ENCODE measurements around the gene TECPR2. TPM values are rescaled to one million over a fixed set of nuclear protein-coding genes. Genes with fewer than 3 reads are reported as not detected.

Gene TECPR2
- total RNA-seq, result 12.0 TPM

GRCh38 chr14:102362545-102363181 is at the start of gene TECPR2, which contains the start of gene CINP:
TSS of gene TECPR2 (plus strand) at chr14:102362941. CDS start at chr14:102376722, 13,781 bp downstream.
TSS of gene CINP (minus strand) at chr14:102362890. CDS start at chr14:102362851, 39 bp downstream.
- H3K9me3 ChIP-seq (ENCODE audit: control insufficient read depth in 3 of 3, low read length in 3 of 3), result no peaks in the 10 kb centered on the region
- H3K36me3 ChIP-seq (ENCODE audit: control insufficient read depth in 3 of 3, insufficient read depth in 3 of 3, low read length in 3 of 3), result peaks cover 14 to 22% (median 19%) of the 10 kb centered on the region in 3 donors
- H3K9ac ChIP-seq (ENCODE audit: low read depth in 1 of 3, low read length in 3 of 3), result peak within 1 kb of the TSS; percentile 94 to 97 (median 96)
- H3K27ac ChIP-seq (ENCODE audit: low read depth, low read length), result peak within 1 kb of the TSS; percentile 90
- H3K4me3 ChIP-seq (ENCODE audit: low read length in 3 of 3), result peak within 1 kb of the TSS; percentile 93 to 99 (median 94)
- H3K27me3 ChIP-seq (ENCODE audit: control insufficient read depth in 3 of 3, insufficient read depth in 3 of 3, low read length in 3 of 3), result no peaks in the 10 kb centered on the region
- peaks cover 18 to 32% (median 19%) of the 10 kb centered on the region in 3 donors for H3K4me1 ChIP-seq (ENCODE audit: control insufficient read depth in 3 of 3, insufficient read depth in 3 of 3, low read length in 3 of 3)

- Histone ChIP-seq H3K4me3 (ENCODE audit: low read length in 3 of 3) (peak overlapping the region; percentile 78 to 80 (median 79)), H3K36me3 (ENCODE audit: control insufficient read depth in 3 of 3, insufficient read depth in 3 of 3, low read length in 3 of 3) (no peaks in the 10 kb centered on the region), H3K4me1 (ENCODE audit: control insufficient read depth in 3 of 3, insufficient read depth in 3 of 3, low read length in 3 of 3) (peaks cover 36 to 48% (median 42%) of the 10 kb centered on the region in 3 donors), H3K27me3 (ENCODE audit: control insufficient read depth in 3 of 3, insufficient read depth in 3 of 3, low read length in 3 of 3) (no peaks in the 10 kb centered on the region), H3K9ac (ENCODE audit: low read depth in 1 of 3, low read length in 3 of 3) (peak overlapping the region; percentile 52 to 78 (median 66)), H3K27ac (ENCODE audit: low read depth, low read length) (peak overlapping the region; percentile 41), H3K9me3 (ENCODE audit: control insufficient read depth in 3 of 3, low read length in 3 of 3) (no peaks in the 10 kb centered on the region)
These were observed 48.3 kb upstream of the TECPR2 start for GRCh38 chr14:102314242-102315011.

GRCh38 chr14:102315121-102315520 is 47.6 kb upstream of the TECPR2 start:
- H3K4me1 ChIP-seq (ENCODE audit: control insufficient read depth in 3 of 3, insufficient read depth in 3 of 3, low read length in 3 of 3), result peaks cover 36 to 50% (median 43%) of the 10 kb centered on the region in 3 donors
- H3K27me3 ChIP-seq (ENCODE audit: control insufficient read depth in 3 of 3, insufficient read depth in 3 of 3, low read length in 3 of 3), result no peaks in the 10 kb centered on the region
- H3K9ac ChIP-seq (ENCODE audit: low read depth in 1 of 3, low read length in 3 of 3), result no peak overlapping the region
- H3K27ac ChIP-seq (ENCODE audit: low read depth, low read length), result no peak overlapping the region
- no peaks in the 10 kb centered on the region for H3K9me3 ChIP-seq (ENCODE audit: control insufficient read depth in 3 of 3, low read length in 3 of 3)
- no peak overlapping the region for H3K4me3 ChIP-seq (ENCODE audit: low read length in 3 of 3)
- H3K36me3 ChIP-seq (ENCODE audit: control insufficient read depth in 3 of 3, insufficient read depth in 3 of 3, low read length in 3 of 3), result no peaks in the 10 kb centered on the region

- peaks cover 45 to 63% (median 53%) of the 10 kb centered on the region in 3 donors for H3K4me1 ChIP-seq (ENCODE audit: control insufficient read depth in 3 of 3, insufficient read depth in 3 of 3, low read length in 3 of 3)
These were observed 46.4 kb upstream of the TECPR2 start for GRCh38 chr14:102316338-102316742.

GRCh38 chr14:102316743-102317563 is 45.8 kb upstream of the TECPR2 start:
- Histone ChIP-seq H3K9me3 (ENCODE audit: control insufficient read depth in 3 of 3, low read length in 3 of 3) (no peaks in the 10 kb centered on the region), H3K27me3 (ENCODE audit: control insufficient read depth in 3 of 3, insufficient read depth in 3 of 3, low read length in 3 of 3) (no peaks in the 10 kb centered on the region), H3K4me1 (ENCODE audit: control insufficient read depth in 3 of 3, insufficient read depth in 3 of 3, low read length in 3 of 3) (peaks cover 45 to 63% (median 53%) of the 10 kb centered on the region in 3 donors), H3K36me3 (ENCODE audit: control insufficient read depth in 3 of 3, insufficient read depth in 3 of 3, low read length in 3 of 3) (peaks cover 0 to 3% (median 3%) of the 10 kb centered on the region in 3 donors), H3K27ac (ENCODE audit: low read depth, low read length) (peak overlapping the region; percentile 97), H3K4me3 (ENCODE audit: low read length in 3 of 3) (peak overlapping the region; percentile 69 to 79 (median 79)), H3K9ac (ENCODE audit: low read depth in 1 of 3, low read length in 3 of 3) (peak overlapping the region; percentile 73 to 98 (median 75))

More at GRCh38 chr14:102316338-102316742, 46.4 kb upstream of the TECPR2 start:
- H3K36me3 ChIP-seq (ENCODE audit: control insufficient read depth in 3 of 3, insufficient read depth in 3 of 3, low read length in 3 of 3), result no peaks in the 10 kb centered on the region
- H3K4me3 ChIP-seq (ENCODE audit: low read length in 3 of 3), result peak overlapping the region; percentile 49 to 70 (median 69)
- H3K27ac ChIP-seq (ENCODE audit: low read depth, low read length), result peak overlapping the region; percentile 97
- no peaks in the 10 kb centered on the region for H3K27me3 ChIP-seq (ENCODE audit: control insufficient read depth in 3 of 3, insufficient read depth in 3 of 3, low read length in 3 of 3)
- no peaks in the 10 kb centered on the region for H3K9me3 ChIP-seq (ENCODE audit: control insufficient read depth in 3 of 3, low read length in 3 of 3)
- H3K9ac ChIP-seq (ENCODE audit: low read depth in 1 of 3, low read length in 3 of 3), result peak overlapping the region; percentile 37 to 71 (median 60)

- Histone ChIP-seq H3K9ac (ENCODE audit: low read depth in 1 of 3, low read length in 3 of 3) (peak overlapping the region; percentile 73 to 98 (median 75)), H3K27me3 (ENCODE audit: control insufficient read depth in 3 of 3, insufficient read depth in 3 of 3, low read length in 3 of 3) (no peaks in the 10 kb centered on the region), H3K4me1 (ENCODE audit: control insufficient read depth in 3 of 3, insufficient read depth in 3 of 3, low read length in 3 of 3) (peaks cover 45 to 63% (median 53%) of the 10 kb centered on the region in 3 donors), H3K9me3 (ENCODE audit: control insufficient read depth in 3 of 3, low read length in 3 of 3) (no peaks in the 10 kb centered on the region), H3K4me3 (ENCODE audit: low read length in 3 of 3) (peak overlapping the region; percentile 69 to 79 (median 79)), H3K27ac (ENCODE audit: low read depth, low read length) (peak overlapping the region; percentile 97), H3K36me3 (ENCODE audit: control insufficient read depth in 3 of 3, insufficient read depth in 3 of 3, low read length in 3 of 3) (peaks cover 0 to 9% (median 3%) of the 10 kb centered on the region in 3 donors)
These were observed 45.0 kb upstream of the TECPR2 start for GRCh38 chr14:102317564-102318248.

- Histone ChIP-seq H3K4me3 (ENCODE audit: low read length in 3 of 3) (peak overlapping the region; percentile 84 to 91 (median 85)), H3K9ac (ENCODE audit: low read depth in 1 of 3, low read length in 3 of 3) (peak overlapping the region; percentile 90 to 98 (median 92)), H3K27ac (ENCODE audit: low read depth, low read length) (peak overlapping the region; percentile 97), H3K4me1 (ENCODE audit: control insufficient read depth in 3 of 3, insufficient read depth in 3 of 3, low read length in 3 of 3) (peaks cover 44 to 64% (median 53%) of the 10 kb centered on the region in 3 donors), H3K27me3 (ENCODE audit: control insufficient read depth in 3 of 3, insufficient read depth in 3 of 3, low read length in 3 of 3) (no peaks in the 10 kb centered on the region), H3K9me3 (ENCODE audit: control insufficient read depth in 3 of 3, low read length in 3 of 3) (no peaks in the 10 kb centered on the region), H3K36me3 (ENCODE audit: control insufficient read depth in 3 of 3, insufficient read depth in 3 of 3, low read length in 3 of 3) (peaks cover 0 to 9% (median 3%) of the 10 kb centered on the region in 3 donors)
These were observed 43.9 kb upstream of the TECPR2 start for GRCh38 chr14:102318781-102319276.

GRCh38 chr14:102319351-102320032 is 43.2 kb upstream of the TECPR2 start, which contains the start of gene ZNF839:
TSS of gene ZNF839 (plus strand) at chr14:102319746. CDS start at chr14:102319766, 20 bp downstream.
- H3K4me1 ChIP-seq (ENCODE audit: control insufficient read depth in 3 of 3, insufficient read depth in 3 of 3, low read length in 3 of 3), result peaks cover 41 to 60% (median 50%) of the 10 kb centered on the region in 3 donors
- H3K36me3 ChIP-seq (ENCODE audit: control insufficient read depth in 3 of 3, insufficient read depth in 3 of 3, low read length in 3 of 3), result peaks cover 0 to 9% (median 3%) of the 10 kb centered on the region in 3 donors
- peak within 1 kb of the TSS; percentile 95 to 98 (median 98) for H3K9ac ChIP-seq (ENCODE audit: low read depth in 1 of 3, low read length in 3 of 3)

More at GRCh38 chr14:102319351-102320032, 43.2 kb upstream of the TECPR2 start, which contains the start of gene ZNF839:
- H3K27ac ChIP-seq (ENCODE audit: low read depth, low read length), result peak within 1 kb of the TSS; percentile 97
- H3K9me3 ChIP-seq (ENCODE audit: control insufficient read depth in 3 of 3, low read length in 3 of 3), result no peaks in the 10 kb centered on the region
- H3K27me3 ChIP-seq (ENCODE audit: control insufficient read depth in 3 of 3, insufficient read depth in 3 of 3, low read length in 3 of 3), result no peaks in the 10 kb centered on the region
- peak within 1 kb of the TSS; percentile 84 to 91 (median 88) for H3K4me3 ChIP-seq (ENCODE audit: low read length in 3 of 3)
